T47D (cell line): ENCODE results near the gene RBCK1.
"Not testable (repeated sequence)": the region's sequence is repeated elsewhere in the genome, so short reads cannot be mapped to it uniquely, and the experiment has no call there.

ENCODE experiments used
- DNase-seq, 2 experiments: peaks; one replicate each; pipeline versions ENCODE4 v3.0.0 to v3.0.0-alpha.2; 2011 to 2012; ENCODE audit warnings: low read depth in 1 of 2, low spot score in 1 of 2
- JUND ChIP-seq: IDR thresholded peaks from 2 replicates; pipeline ENCODE4 v1.6.1; 2012; ENCODE audit warnings: low read depth
- in situ Hi-C: cut with HindIII; loops from 2 replicates; pipeline ENCODE4 v1.10.0; 2016; ENCODE audit warnings: low sequenced_read_pairs, low pct_unique_long_range_greater_than_20kb

RBCK1 gene

DNA sequence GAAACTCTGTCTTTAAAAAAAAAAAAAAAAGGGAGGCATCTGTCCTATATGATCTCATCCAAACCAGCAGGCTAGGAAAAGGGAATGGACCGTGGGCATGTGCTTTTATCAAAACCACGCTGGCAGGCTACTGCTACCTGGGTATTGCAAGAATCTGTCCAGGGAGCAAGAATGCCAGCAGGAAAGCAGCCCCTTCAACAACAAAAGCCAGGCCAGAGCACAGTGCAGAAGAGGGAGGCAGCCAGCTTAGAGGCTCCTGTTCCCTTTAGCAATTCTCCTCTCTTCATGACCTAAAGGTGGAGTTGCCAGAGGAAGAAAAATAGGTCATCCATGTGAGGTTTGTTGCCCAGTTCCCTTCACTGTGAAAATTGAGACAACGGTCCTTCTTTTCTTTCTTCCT, 36.0 kb downstream of the RBCK1 start:
- no peak for DNase-seq
- TF ChIP-seq JUND, result no peak
- in situ Hi-C loops, result no loop called here

- no peak for TF ChIP-seq JUND
- in situ Hi-C loops, result no loop called here
- no peak for DNase-seq
These were observed 36.8 kb downstream of the RBCK1 start for GRCh38 chr20:444862-445426.

- peak in 1 of 2 experiments; percentile 73 for DNase-seq
- in situ Hi-C loops, result no loop called here
- no peak for TF ChIP-seq JUND
These were observed 37.6 kb downstream of the RBCK1 start for GRCh38 chr20:445514-446336.

- DNase-seq, in situ Hi-C loops: not testable (repeated sequence)
These were observed 43.9 kb downstream of the RBCK1 start for GRCh38 chr20:452021-452420.

DNA sequence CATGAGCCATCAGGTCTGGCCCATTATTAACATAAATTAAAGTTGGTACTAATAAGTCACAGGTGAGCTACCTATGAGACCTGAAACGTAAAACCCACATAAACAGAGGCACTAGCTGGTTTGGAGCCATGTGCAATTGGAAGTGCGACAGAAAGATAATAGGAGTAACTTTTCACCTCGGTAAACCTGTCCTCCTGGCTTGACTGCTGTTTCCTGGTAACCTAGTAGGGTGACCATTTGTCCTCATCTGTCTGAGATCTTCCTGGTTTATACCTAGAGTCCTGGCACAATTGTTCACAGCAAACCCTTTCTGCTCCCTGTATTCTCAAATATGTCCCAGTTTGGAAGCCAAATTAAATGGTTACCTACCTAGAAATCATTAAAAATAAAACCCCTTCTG, 46.9 kb downstream of the RBCK1 start:
- TF ChIP-seq JUND, result no peak
- in situ Hi-C loops, result no loop called here
- peak in 1 of 2 experiments; percentile 78 for DNase-seq

DNA sequence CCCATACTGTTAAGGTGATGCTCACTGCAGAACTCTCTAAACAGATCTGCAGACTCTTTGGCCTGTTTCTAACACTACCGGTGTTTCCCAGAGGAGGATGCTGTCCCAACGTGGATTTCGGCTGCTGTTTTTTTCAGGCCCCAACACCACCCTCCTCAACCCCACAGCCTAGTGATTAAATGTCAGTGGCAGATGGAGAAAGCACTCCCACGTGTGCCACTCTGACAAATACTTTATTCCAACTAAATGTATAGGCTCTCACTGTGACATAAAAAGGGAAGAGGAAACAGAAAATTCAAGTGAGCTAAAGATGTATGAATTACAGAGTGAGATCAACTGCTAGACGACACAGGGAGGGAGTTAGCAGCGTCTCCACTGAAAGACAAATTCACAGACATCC, 50.7 kb downstream of the RBCK1 start:
- no peak for DNase-seq
- no peak for TF ChIP-seq JUND
- in situ Hi-C loops, result no loop called here

GRCh38 chr20:460180-460579, 52.1 kb downstream of the RBCK1 start:
- in situ Hi-C loops, result no loop called here
- TF ChIP-seq JUND, result no peak
- no peak for DNase-seq

- in situ Hi-C loops, result no loop called here
- DNase-seq, result peak; percentile 10 to 28
- TF ChIP-seq JUND, result no peak
These were observed 52.6 kb downstream of the RBCK1 start for GRCh38 chr20:460707-461106.

GRCh38 chr20:461254-462198, 53.4 kb downstream of the RBCK1 start:
- peak; percentile 40 to 48 for DNase-seq
- no peak for TF ChIP-seq JUND
- in situ Hi-C loops, result no loop called here

DNA sequence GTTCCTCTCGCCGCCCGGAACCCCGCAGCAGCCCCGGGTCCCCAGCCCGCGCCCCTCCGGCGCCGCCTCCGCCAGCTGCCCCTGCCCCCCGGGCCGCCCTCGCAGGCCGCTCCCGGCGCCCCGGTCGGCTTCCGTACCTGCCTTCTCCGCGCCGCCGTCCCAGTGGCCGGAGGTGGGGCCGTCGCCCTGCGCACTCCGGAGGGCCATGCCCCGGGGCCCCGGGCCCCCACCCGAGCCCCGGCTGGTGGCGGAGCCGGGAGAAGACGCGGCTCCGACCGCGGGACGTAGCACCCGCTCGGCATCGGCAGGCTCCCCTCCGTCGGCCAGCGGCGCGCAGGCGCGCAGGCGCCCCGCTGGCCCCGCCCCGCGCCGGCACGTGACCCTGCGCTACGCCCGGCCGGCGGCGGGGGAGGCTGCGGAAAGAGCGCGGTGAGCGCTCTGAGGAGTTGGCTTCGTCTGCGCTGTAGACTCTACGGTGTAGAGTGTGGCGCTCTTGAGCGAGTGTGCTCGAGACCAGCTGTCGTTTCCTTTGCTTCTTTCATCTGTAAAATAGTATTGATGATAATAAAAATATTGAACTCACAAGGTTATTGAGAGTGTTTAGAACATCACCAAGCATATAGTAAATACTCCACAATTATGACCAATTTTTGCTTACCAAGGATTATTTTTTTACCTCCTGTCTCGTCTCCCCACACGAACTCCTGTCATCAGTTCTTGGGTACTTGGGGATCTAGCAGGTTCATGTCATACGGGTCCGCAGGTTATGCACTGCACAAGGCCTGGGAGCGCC, 54.3 kb downstream of the RBCK1 start, which contains the start of gene TBC1D20:
TBC1D20 (minus strand) TSS at position 335 of the 793 bp plus-strand sequence; CDS start at position 207, 128 bp downstream.
- in situ Hi-C loops, result no loop called here
- DNase-seq, result peak; percentile 90 to 92
- TF ChIP-seq JUND, result no peak

DNA sequence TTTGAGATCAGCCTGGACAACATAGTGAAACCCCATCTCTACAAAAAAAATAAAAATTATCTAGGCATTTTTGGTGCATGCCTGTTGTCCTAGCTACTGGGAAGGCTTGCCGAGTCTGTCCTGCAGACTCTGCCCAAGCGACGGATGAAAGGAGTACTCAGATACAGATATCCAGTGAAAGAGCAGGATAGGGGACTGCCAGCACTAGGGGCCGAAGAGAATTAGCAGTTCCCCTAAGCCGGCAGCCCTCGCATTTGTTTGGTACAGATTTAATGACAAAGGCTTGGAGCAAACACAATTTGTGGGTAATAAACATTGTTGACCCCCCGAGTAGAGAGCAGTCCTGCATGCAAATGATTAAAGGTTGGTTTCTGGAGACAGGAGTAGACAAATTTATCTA, 59.7 kb downstream of the RBCK1 start:
- DNase-seq, result no peak
- in situ Hi-C loops, result no loop called here
- no peak for TF ChIP-seq JUND

DNA sequence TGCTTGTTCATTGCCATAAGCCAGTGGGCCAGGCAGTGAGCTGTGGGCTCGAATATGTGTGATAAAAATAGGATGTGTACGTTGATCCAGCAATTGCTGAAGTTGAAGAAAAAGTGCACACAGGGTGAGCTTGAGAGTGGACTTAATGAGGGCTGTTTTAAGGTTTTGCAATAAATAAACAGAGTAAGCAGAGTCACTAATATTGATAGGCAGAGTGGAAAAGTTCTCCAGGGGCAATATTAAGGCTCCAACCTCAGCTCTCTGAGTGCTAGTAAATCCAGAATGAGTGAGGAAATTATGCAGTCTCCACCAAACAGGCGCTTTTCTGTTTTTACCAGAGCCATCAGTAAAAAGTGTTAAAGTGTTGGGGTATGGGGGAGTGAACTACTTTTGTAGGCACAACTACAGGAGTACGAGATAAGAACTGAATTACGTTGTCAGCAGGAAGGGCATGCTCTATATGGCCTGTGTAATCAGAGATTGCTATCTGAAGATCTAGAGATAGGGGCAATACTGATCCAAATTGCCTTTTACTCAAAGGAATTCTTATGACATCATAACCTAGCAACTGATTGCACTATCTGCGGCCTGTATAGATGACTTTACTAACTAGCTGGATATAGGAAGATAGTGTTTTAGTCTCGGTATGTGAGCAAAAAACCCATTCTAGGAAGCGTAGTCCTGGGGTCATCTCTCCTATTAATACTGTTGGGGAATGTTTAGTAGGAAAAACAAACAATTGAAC, 61.8 kb downstream of the RBCK1 start:
- in situ Hi-C loops, result no loop called here
- no peak for TF ChIP-seq JUND
- DNase-seq, result no peak
